Upper lobe of right lung (tissue), 1 donor: Measurements from ENCODE around the gene CDK6. TPM values are rescaled to one million over a fixed set of nuclear protein-coding genes. Genes with fewer than 3 reads are reported as not detected.
"Not testable (repeated sequence)": the region's sequence is repeated elsewhere in the genome, so short reads cannot be mapped to it uniquely, and the experiment has no call there.

Experiments used
- ATAC-seq: fragments of 200-7000 bp; cut with Tn5 transposase; one replicate; pipeline ENCODE4 v1.9.1; 2020; ENCODE audit warnings: mild to moderate bottlenecking, moderate library complexity
- DNase-seq: peaks from one replicate; pipeline ENCODE4 v3.0.0-alpha.2; 2020
- H3K27ac ChIP-seq: fragments of 200-600 bp; one replicate; pipeline ENCODE4 v1.8.0; 2022
- H3K27me3 ChIP-seq: fragments of 200-600 bp; one replicate; pipeline ENCODE4 v1.8.0; 2022; ENCODE audit warnings: mild to moderate bottlenecking
- H3K36me3 ChIP-seq: fragments of 200-600 bp; one replicate; pipeline ENCODE4 v1.8.0; 2022
- H3K4me1 ChIP-seq: fragments of 200-600 bp; one replicate; pipeline ENCODE4 v1.8.0; 2022
- H3K4me3 ChIP-seq: fragments of 200-600 bp; one replicate; pipeline ENCODE4 v1.8.0; 2022; ENCODE audit warnings: mild to moderate bottlenecking
- H3K9me3 ChIP-seq: fragments of 200-600 bp; one replicate; pipeline ENCODE4 v1.8.0; 2022
- intact Hi-C: fragments of 100-400 bp; cut with DNase I; formaldehyde crosslinking; loops from one replicate; pipeline ENCODE4 v1.11.0; 2022
- total RNA-seq: library from RNA; stranded (reverse); fragmentation: NEBNext Ultra II Directional; extraction: Animal tissue kit (Norgen Biotek cat#: 25700); gene quantifications from one replicate; pipeline ENCODE4 v1.2.1, GENCODE V29; 2021
- TF ChIP-seq, protein P1 (sequence below): fragments of 200-600 bp; IDR thresholded peaks from one replicate; pipeline ENCODE4 v1.8.0; 2022; ENCODE audit warnings: antibody characterized with exemption
- donor health status: DM: no; HTN: yes; CAD: no; lungs with severe emphysema.

CDK6 gene
- total RNA-seq, 1 donor from 2014 or later, result 22.4 TPM

DNA sequence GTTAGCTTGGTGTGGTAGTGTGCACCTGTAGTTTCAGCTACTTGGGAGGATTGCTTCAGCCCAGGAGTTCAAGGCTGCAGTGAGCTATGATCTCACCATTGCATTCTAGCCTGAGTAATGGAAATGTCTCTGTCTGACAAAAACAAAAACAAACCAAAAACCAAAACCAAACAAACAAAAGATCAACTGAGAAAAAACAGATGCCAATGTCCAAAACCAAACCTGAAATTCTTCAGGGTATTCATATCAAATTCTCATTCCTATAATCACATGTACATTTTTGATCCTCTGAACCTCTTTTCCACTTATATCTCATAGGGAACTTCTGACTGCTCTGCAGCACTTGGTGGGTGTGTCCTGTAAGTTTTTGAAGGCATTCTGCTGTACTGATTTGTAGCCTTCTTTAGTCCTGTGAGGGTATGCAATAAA, 87.0 kb downstream of the CDK6 start:
- Histone ChIP-seq H3K27me3 (no peaks in the 10 kb centered on the region), H3K4me1 (no peaks in the 10 kb centered on the region), H3K27ac (no peak overlapping the region), H3K9me3 (no peaks in the 10 kb centered on the region), H3K4me3 (no peak overlapping the region), H3K36me3 (no peaks in the 10 kb centered on the region)
- DNase-seq, result no peak
- no peak for ATAC-seq
- TF ChIP-seq, protein P1, sequence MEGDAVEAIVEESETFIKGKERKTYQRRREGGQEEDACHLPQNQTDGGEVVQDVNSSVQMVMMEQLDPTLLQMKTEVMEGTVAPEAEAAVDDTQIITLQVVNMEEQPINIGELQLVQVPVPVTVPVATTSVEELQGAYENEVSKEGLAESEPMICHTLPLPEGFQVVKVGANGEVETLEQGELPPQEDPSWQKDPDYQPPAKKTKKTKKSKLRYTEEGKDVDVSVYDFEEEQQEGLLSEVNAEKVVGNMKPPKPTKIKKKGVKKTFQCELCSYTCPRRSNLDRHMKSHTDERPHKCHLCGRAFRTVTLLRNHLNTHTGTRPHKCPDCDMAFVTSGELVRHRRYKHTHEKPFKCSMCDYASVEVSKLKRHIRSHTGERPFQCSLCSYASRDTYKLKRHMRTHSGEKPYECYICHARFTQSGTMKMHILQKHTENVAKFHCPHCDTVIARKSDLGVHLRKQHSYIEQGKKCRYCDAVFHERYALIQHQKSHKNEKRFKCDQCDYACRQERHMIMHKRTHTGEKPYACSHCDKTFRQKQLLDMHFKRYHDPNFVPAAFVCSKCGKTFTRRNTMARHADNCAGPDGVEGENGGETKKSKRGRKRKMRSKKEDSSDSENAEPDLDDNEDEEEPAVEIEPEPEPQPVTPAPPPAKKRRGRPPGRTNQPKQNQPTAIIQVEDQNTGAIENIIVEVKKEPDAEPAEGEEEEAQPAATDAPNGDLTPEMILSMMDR, result no peak
- intact Hi-C loops, result no loop called here

- intact Hi-C loops, result no loop called here
Observed at GRCh38 chr7:92748495-92748894, 87.9 kb downstream of the CDK6 start.

DNA sequence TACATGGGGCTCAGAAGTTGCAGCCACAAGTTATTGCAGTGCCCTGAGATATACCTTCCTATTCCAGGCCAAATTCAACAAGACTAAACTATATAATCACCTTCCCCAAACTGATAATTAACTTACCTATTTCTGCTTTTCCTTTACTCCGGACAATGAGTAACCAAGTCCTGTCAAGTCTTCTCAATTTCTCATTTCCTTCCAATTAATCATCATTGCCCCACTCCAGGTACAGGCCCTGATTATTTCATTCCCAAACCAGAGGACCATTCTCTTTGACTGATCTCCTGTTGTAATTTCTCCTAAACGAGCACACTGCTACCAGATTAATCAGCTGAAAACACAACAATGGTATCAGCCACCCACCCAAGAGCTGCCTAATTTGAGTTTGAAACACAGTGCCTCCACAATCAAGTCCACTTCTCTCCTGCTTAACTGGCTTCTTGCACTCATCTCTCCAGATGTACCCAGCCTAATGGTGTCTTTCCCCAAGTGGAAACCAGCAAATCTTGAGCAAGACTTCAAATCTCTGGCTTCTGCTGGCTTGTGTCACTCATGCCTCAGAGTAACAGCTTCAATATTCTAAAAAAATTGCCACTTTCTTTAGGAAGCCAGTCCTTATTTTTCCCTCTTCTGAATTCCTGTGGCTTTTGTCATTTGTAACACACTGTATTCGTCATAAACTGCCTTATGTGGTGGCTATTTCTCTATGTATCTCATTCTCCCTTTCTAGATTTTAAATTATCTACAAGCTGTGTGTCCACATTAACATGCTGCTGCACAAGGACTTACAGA, 89.1 kb downstream of the CDK6 start:
- TF ChIP-seq, protein P1, result no peak
- no peaks in the 10 kb centered on the region for H3K27me3 ChIP-seq
- intact Hi-C loops, result no loop called here
- no peak overlapping the region for H3K4me3 ChIP-seq
- H3K27ac ChIP-seq, result no peak overlapping the region
- ATAC-seq (no peak), DNase-seq (no peak)
- no peaks in the 10 kb centered on the region for H3K36me3 ChIP-seq
- no peaks in the 10 kb centered on the region for H3K9me3 ChIP-seq
- H3K4me1 ChIP-seq, result no peaks in the 10 kb centered on the region

More at GRCh38 chr7:92748495-92748894, 87.9 kb downstream of the CDK6 start:
- no peaks in the 10 kb centered on the region for H3K27me3 ChIP-seq
- H3K36me3 ChIP-seq, result no peaks in the 10 kb centered on the region
- no peak overlapping the region for H3K4me3 ChIP-seq
- no peaks in the 10 kb centered on the region for H3K9me3 ChIP-seq
- TF ChIP-seq, protein P1, result no peak
- ATAC-seq (no peak), DNase-seq (no peak)
- H3K27ac ChIP-seq, result no peak overlapping the region
- H3K4me1 ChIP-seq, result no peaks in the 10 kb centered on the region

- Histone ChIP-seq H3K36me3 (no peaks in the 10 kb centered on the region), H3K9me3 (no peaks in the 10 kb centered on the region), H3K27me3 (no peaks in the 10 kb centered on the region), H3K4me1 (no peaks in the 10 kb centered on the region), H3K27ac (no peak overlapping the region), H3K4me3 (no peak overlapping the region)
- TF ChIP-seq, protein P1, result no peak
- intact Hi-C loops, result no loop called here
- no peak for DNase-seq
- no peak for ATAC-seq
Observed at GRCh38 chr7:92745241-92745640, 91.1 kb downstream of the CDK6 start.

GRCh38 chr7:92744180-92744579, 92.2 kb downstream of the CDK6 start:
- intact Hi-C loops, H3K27me3 ChIP-seq, DNase-seq, H3K27ac ChIP-seq, ATAC-seq, H3K36me3 ChIP-seq, H3K4me1 ChIP-seq, H3K9me3 ChIP-seq, H3K4me3 ChIP-seq: not testable (repeated sequence)

- Histone ChIP-seq H3K9me3 (no peaks in the 10 kb centered on the region), H3K4me3 (no peak overlapping the region), H3K27ac (no peak overlapping the region), H3K36me3 (no peaks in the 10 kb centered on the region), H3K4me1 (no peaks in the 10 kb centered on the region), H3K27me3 (no peaks in the 10 kb centered on the region)
- TF ChIP-seq, protein P1, result no peak
- intact Hi-C loops, result no loop called here
- no peak for DNase-seq
- no peak for ATAC-seq
Observed at GRCh38 chr7:92742186-92742585, 94.2 kb downstream of the CDK6 start.
